ENCODE measurements around the gene TANGO2. TPM values are rescaled to one million over a fixed set of nuclear protein-coding genes. Genes with fewer than 3 reads are reported as not detected.
"Not testable (repeated sequence)": the region's sequence is repeated elsewhere in the genome, so short reads cannot be mapped to it uniquely, and the experiment has no call there.

The TANGO2 gene
- total and polyA plus RNA-seq, 4 donors = 24.8 to 45.3 (median 36.6) TPM

GRCh38 chr22:20064545-20065262 is 43.8 kb downstream of the TANGO2 start:
- H3K4me1 ChIP-seq (ENCODE audit: control insufficient read depth in 1 of 2, insufficient read depth in 2 of 2, low read length in 2 of 2) = no peaks in the 10 kb centered on the region
- 87 to 89% methylated on average over 18 of the region's 18 CpGs for WGBS, 2 donors

DNA sequence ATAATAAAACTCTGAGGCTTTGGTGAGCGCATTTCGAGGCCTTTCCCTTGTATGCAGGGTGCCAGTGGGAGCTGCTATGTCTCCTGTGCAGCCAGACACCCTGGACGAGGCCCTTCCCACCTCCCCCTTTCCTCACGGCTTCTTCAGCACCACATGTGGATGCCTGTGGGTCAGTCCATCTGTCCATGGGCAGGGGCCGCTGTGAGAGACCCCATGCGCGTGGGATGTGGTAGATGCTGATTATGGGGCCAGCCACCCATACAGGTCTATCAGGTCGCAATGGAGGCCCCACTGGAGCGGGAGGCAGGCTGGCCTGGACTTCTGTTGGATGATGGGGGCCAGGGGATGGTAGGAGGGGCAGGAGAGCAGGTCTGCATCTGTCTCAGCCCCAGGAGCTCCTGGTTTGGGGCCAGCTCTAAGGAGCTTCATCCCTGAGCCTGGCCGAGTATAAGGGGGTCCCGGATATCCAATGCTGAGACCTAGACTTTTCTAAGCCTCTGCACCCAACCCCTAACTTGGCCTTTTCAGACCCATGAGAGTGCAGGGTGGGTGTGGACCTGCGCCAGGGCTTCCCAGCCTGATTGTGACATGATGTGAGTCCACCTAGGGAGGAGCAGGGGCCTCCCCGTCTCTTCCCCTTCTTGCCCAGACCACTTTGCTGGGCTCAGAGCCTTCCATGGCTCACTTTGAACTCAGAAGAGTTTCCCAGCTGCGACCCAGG is 45.1 kb downstream of the TANGO2 start:
- DNase-seq (peak; percentile 34 to 68), ATAC-seq (ENCODE audit: low FRiP score) (no peak)
- Histone ChIP-seq H3K9me3 (ENCODE audit: control insufficient read depth, low read length) (no peaks in the 10 kb centered on the region), H3K4me1 (ENCODE audit: control insufficient read depth in 1 of 2, insufficient read depth in 2 of 2, low read length in 2 of 2) (no peaks in the 10 kb centered on the region), H3K27me3 (ENCODE audit: control insufficient read depth in 1 of 2, insufficient read depth in 2 of 2, low read length in 1 of 2) (no peaks in the 10 kb centered on the region), H3K4me3 (ENCODE audit: low read length in 2 of 2) (no peak overlapping the region), H3K27ac (ENCODE audit: low read depth in 1 of 2, low read length in 2 of 2) (no peak overlapping the region), H3K36me3 (ENCODE audit: control insufficient read depth in 1 of 2, insufficient read depth in 2 of 2, low read length in 1 of 2) (peaks cover 0 to 6% of the 10 kb centered on the region in 2 donors)
- intact Hi-C loops (cut with DNase I) = no loop called here
- 83 to 86% methylated on average over 14 of the region's 14 CpGs for WGBS, 2 donors

More at GRCh38 chr22:20064545-20065262, 43.8 kb downstream of the TANGO2 start:
- intact Hi-C loops (cut with DNase I) = no loop called here
- Histone ChIP-seq H3K27ac (ENCODE audit: low read depth in 1 of 2, low read length in 2 of 2) (no peak overlapping the region), H3K4me3 (ENCODE audit: low read length in 2 of 2) (no peak overlapping the region), H3K27me3 (ENCODE audit: control insufficient read depth in 1 of 2, insufficient read depth in 2 of 2, low read length in 1 of 2) (no peaks in the 10 kb centered on the region), H3K9me3 (ENCODE audit: control insufficient read depth, low read length) (no peaks in the 10 kb centered on the region), H3K36me3 (ENCODE audit: control insufficient read depth in 1 of 2, insufficient read depth in 2 of 2, low read length in 1 of 2) (peaks cover 0 to 6% of the 10 kb centered on the region in 2 donors)
- DNase-seq = peak in 1 of 2 donors; percentile 22
- no peak for ATAC-seq (ENCODE audit: low FRiP score)

GRCh38 chr22:20066617-20067383 is 45.9 kb downstream of the TANGO2 start:
- intact Hi-C loops (cut with DNase I) = no loop called here

GRCh38 chr22:20067384-20067682 is 46.4 kb downstream of the TANGO2 start:
- 97% methylated on average over 3 of the region's 3 CpGs for WGBS, 2 donors
- H3K36me3 ChIP-seq (ENCODE audit: control insufficient read depth in 1 of 2, insufficient read depth in 2 of 2, low read length in 1 of 2); ATAC-seq (ENCODE audit: low FRiP score); DNase-seq; H3K27me3 ChIP-seq (ENCODE audit: control insufficient read depth in 1 of 2, insufficient read depth in 2 of 2, low read length in 1 of 2); H3K9me3 ChIP-seq (ENCODE audit: control insufficient read depth, low read length); H3K27ac ChIP-seq (ENCODE audit: low read depth in 1 of 2, low read length in 2 of 2); H3K4me3 ChIP-seq (ENCODE audit: low read length in 2 of 2); H3K4me1 ChIP-seq (ENCODE audit: control insufficient read depth in 1 of 2, insufficient read depth in 2 of 2, low read length in 2 of 2); intact Hi-C loops (cut with DNase I): not testable (repeated sequence)

More at GRCh38 chr22:20066617-20067383, 45.9 kb downstream of the TANGO2 start:
- H3K4me1 ChIP-seq (ENCODE audit: control insufficient read depth in 1 of 2, insufficient read depth in 2 of 2, low read length in 2 of 2) = no peaks in the 10 kb centered on the region
- no peak overlapping the region for H3K27ac ChIP-seq (ENCODE audit: low read depth in 1 of 2, low read length in 2 of 2)
- no peak for ATAC-seq (ENCODE audit: low FRiP score)
- no peaks in the 10 kb centered on the region for H3K27me3 ChIP-seq (ENCODE audit: control insufficient read depth in 1 of 2, insufficient read depth in 2 of 2, low read length in 1 of 2)
- no peaks in the 10 kb centered on the region for H3K9me3 ChIP-seq (ENCODE audit: control insufficient read depth, low read length)
- 87 to 92% methylated on average over 11 of the region's 11 CpGs for WGBS, 2 donors
- peak in 1 of 2 donors; percentile 41 for DNase-seq
- peaks cover 0 to 6% of the 10 kb centered on the region in 2 donors for H3K36me3 ChIP-seq (ENCODE audit: control insufficient read depth in 1 of 2, insufficient read depth in 2 of 2, low read length in 1 of 2)
- H3K4me3 ChIP-seq (ENCODE audit: low read length in 2 of 2) = no peak overlapping the region

DNA sequence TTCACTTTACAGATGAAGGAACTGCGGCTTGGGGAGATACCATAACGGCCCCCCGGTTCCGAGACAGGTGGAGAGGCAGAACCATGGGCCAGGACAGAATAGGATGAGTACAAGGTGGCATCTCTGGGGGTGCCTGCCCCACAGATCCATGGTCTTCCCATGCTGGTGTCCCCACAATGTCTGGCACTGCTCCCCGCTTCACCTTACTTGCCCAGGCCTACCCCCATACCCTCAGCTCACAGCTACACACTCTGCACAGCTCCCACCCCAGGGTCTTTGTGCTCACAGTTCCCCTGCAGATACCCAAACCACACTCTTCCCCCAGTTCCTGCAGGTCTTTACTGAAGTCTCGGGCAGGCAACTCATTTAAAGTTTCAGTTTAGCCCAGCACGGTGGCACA is 47.7 kb downstream of the TANGO2 start:
- DNase-seq = peak; percentile 25 to 49
- intact Hi-C loops (cut with DNase I) = no loop called here
- H3K4me3 ChIP-seq (ENCODE audit: low read length in 2 of 2) = no peak overlapping the region
- peaks cover 0 to 6% of the 10 kb centered on the region in 2 donors for H3K36me3 ChIP-seq (ENCODE audit: control insufficient read depth in 1 of 2, insufficient read depth in 2 of 2, low read length in 1 of 2)
- H3K27ac ChIP-seq (ENCODE audit: low read depth in 1 of 2, low read length in 2 of 2) = no peak overlapping the region
- ATAC-seq (ENCODE audit: low FRiP score) = no peak
- H3K27me3 ChIP-seq (ENCODE audit: control insufficient read depth in 1 of 2, insufficient read depth in 2 of 2, low read length in 1 of 2) = no peaks in the 10 kb centered on the region
- H3K9me3 ChIP-seq (ENCODE audit: control insufficient read depth, low read length) = no peaks in the 10 kb centered on the region
- H3K4me1 ChIP-seq (ENCODE audit: control insufficient read depth in 1 of 2, insufficient read depth in 2 of 2, low read length in 2 of 2) = no peaks in the 10 kb centered on the region
- WGBS, 2 donors = 94 to 96% methylated on average over 7 of the region's 7 CpGs

DNA sequence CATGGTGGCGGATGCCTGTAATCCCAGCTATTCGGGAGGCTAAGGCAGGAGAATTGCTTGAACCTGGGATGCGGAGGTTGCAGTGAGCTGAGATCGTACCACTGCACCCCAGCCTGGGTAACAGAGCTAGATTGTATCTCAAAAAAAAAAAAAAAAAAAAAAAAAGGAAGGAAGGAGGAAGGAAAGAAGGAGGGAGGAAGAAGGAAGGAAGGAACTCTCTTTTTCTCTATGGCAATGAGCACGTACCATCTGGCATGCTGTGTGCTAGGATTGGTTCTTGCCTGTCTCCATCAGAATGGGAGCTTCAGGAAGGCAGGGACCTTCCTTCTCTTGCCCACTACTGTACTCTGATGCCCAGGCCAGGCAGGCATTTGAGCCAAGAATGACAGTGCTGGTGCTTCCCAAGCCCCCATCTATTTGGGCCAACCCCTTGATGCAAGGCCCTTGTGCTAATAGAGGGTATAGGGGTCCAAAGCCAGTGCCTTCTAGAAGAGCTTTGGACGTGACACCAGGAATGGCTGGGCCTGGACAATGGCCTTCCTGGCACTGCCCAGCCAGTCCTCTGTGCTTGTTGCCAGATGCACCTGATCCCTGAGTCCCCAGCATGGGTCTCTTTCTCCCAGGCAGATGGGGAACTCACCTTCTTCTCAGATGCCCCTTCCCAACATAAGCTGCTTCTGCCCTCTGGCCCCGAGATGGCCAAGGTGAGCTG is 48.6 kb downstream of the TANGO2 start:
- WGBS, 2 donors = 89 to 93% methylated on average over 7 of the region's 7 CpGs
- intact Hi-C loops (cut with DNase I) = no loop called here
- ATAC-seq (ENCODE audit: low FRiP score) = no peak

GRCh38 chr22:20071524-20071972 is 50.6 kb downstream of the TANGO2 start:
- WGBS, 2 donors = 85 to 88% methylated on average over 8 of the region's 8 CpGs
- Histone ChIP-seq H3K27me3 (ENCODE audit: control insufficient read depth in 1 of 2, insufficient read depth in 2 of 2, low read length in 1 of 2) (no peaks in the 10 kb centered on the region), H3K36me3 (ENCODE audit: control insufficient read depth in 1 of 2, insufficient read depth in 2 of 2, low read length in 1 of 2) (no peaks in the 10 kb centered on the region), H3K4me1 (ENCODE audit: control insufficient read depth in 1 of 2, insufficient read depth in 2 of 2, low read length in 2 of 2) (no peaks in the 10 kb centered on the region), H3K9me3 (ENCODE audit: control insufficient read depth, low read length) (no peaks in the 10 kb centered on the region), H3K27ac (ENCODE audit: low read depth in 1 of 2, low read length in 2 of 2) (no peak overlapping the region), H3K4me3 (ENCODE audit: low read length in 2 of 2) (no peak overlapping the region)
- peak in 1 of 2 donors; percentile 50 for DNase-seq
- no peak for ATAC-seq (ENCODE audit: low FRiP score)
- intact Hi-C loops (cut with DNase I) = no loop called here

More for the DNA sequence above, 48.6 kb downstream of the TANGO2 start:
- Histone ChIP-seq H3K27ac (ENCODE audit: low read depth in 1 of 2, low read length in 2 of 2) (no peak overlapping the region), H3K4me3 (ENCODE audit: low read length in 2 of 2) (no peak overlapping the region), H3K27me3 (ENCODE audit: control insufficient read depth in 1 of 2, insufficient read depth in 2 of 2, low read length in 1 of 2) (no peaks in the 10 kb centered on the region), H3K4me1 (ENCODE audit: control insufficient read depth in 1 of 2, insufficient read depth in 2 of 2, low read length in 2 of 2) (no peaks in the 10 kb centered on the region), H3K9me3 (ENCODE audit: control insufficient read depth, low read length) (no peaks in the 10 kb centered on the region), H3K36me3 (ENCODE audit: control insufficient read depth in 1 of 2, insufficient read depth in 2 of 2, low read length in 1 of 2) (peaks cover 0 to 3% of the 10 kb centered on the region in 2 donors)
- peak in 1 of 2 donors; percentile 25 for DNase-seq

DNA sequence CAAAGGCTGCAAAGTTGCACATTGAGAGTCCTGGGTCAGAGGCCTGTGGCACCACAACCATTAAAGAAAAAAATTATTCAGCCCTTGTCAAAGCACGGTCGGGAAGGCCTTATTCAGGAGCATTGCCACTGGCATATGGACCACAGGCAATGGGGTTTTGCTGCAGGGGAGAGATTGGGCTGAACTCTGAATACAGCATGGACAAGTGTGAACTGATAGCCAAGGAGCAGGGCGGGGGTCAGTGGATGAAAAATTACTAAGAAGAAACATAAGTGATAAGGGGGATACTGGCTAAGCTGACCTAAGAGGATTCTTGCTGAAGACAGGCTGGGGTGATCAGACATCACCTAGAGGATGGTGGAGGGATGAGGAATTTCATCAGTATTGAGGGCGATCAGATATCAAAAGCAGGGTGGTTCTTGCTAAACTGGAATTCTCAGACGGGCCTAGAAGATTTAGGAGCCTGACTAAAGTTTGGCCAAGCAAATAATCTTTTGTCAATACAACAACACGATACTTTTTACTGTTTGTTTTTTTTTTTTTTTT is 55.8 kb downstream of the TANGO2 start:
- Histone ChIP-seq H3K4me3 (ENCODE audit: low read length in 2 of 2) (no peak overlapping the region), H3K36me3 (ENCODE audit: control insufficient read depth in 1 of 2, insufficient read depth in 2 of 2, low read length in 1 of 2) (no peaks in the 10 kb centered on the region), H3K9me3 (ENCODE audit: control insufficient read depth, low read length) (no peaks in the 10 kb centered on the region), H3K27me3 (ENCODE audit: control insufficient read depth in 1 of 2, insufficient read depth in 2 of 2, low read length in 1 of 2) (no peaks in the 10 kb centered on the region), H3K27ac (ENCODE audit: low read depth in 1 of 2, low read length in 2 of 2) (no peak overlapping the region), H3K4me1 (ENCODE audit: control insufficient read depth in 1 of 2, insufficient read depth in 2 of 2, low read length in 2 of 2) (no peaks in the 10 kb centered on the region)
- peak in 1 of 2 donors; percentile 9 for DNase-seq
- WGBS, 2 donors = 61 to 64% methylated on average over 6 of the region's 6 CpGs
- ATAC-seq (ENCODE audit: low FRiP score) = no peak
- intact Hi-C loops (cut with DNase I) = no loop called here
